SK-N-SH treated with all-trans-retinoic acid at 6 μM for 48 hours (cell line): ENCODE data around the gene DPP6.

Source experiments
- ARNTL ChIP-seq: fragments of 450-650 bp; formaldehyde crosslinking; IDR thresholded peaks from 2 replicates; pipeline ENCODE4 v1.5.0; 2020; ENCODE audit warnings: low read depth, mild to moderate bottlenecking, moderate library complexity, borderline replicate concordance
- CREB5 ChIP-seq: fragments of 250-450 bp; sonication (Bioruptor Pico); IDR thresholded peaks from 2 replicates; pipeline ENCODE4 v1.5.1; 2020; ENCODE audit warnings: low read depth, mild to moderate bottlenecking, moderate library complexity
- CSDC2 ChIP-seq: fragments of 250-450 bp; sonication (Bioruptor Pico); IDR thresholded peaks from 2 replicates; pipeline ENCODE4 v1.5.0; 2020; ENCODE audit warnings: mild to moderate bottlenecking, moderate library complexity
- OSR1 ChIP-seq: fragments of 250-450 bp; sonication (Bioruptor Pico); IDR thresholded peaks from 2 replicates; pipeline ENCODE4 v1.8.0; 2022; ENCODE audit warnings: moderate library complexity, mild to moderate bottlenecking, inconsistent platforms
- POU6F1 ChIP-seq: fragments of 250-450 bp; sonication (Bioruptor Pico); IDR thresholded peaks from 2 replicates; pipeline ENCODE4 v1.8.0; 2021; ENCODE audit warnings: low read depth, mild to moderate bottlenecking, moderate library complexity, borderline replicate concordance
- SNAI2 ChIP-seq: fragments of 250-450 bp; sonication (Bioruptor Pico); IDR thresholded peaks from 2 replicates; pipeline ENCODE4 v1.5.0; 2020; ENCODE audit warnings: mild to moderate bottlenecking, moderate library complexity
- TSHZ2 ChIP-seq: fragments of 250-450 bp; sonication (Bioruptor Pico); IDR thresholded peaks from 2 replicates; pipeline ENCODE4 v1.5.0; 2020; ENCODE audit warnings: mild to moderate bottlenecking, moderate library complexity
- ZC3H10 ChIP-seq: fragments of 250-450 bp; sonication (Bioruptor Pico); IDR thresholded peaks from 2 replicates; pipeline ENCODE4 v1.5.1; 2021; ENCODE audit warnings: mild to moderate bottlenecking, moderate library complexity
- ZFP3 ChIP-seq: fragments of 250-450 bp; sonication (Bioruptor Pico); IDR thresholded peaks from 2 replicates; pipeline ENCODE4 v1.5.0; 2020; ENCODE audit warnings: mild to moderate bottlenecking, moderate library complexity

- TF ChIP-seq OSR1 (CRISPR knock-in tag) (no peak), TSHZ2 (no peak), CSDC2 (CRISPR knock-in tag) (no peak), SNAI2 (CRISPR knock-in tag) (no peak), ZC3H10 (no peak), ZFP3 (CRISPR knock-in tag) (no peak), CREB5 (CRISPR knock-in tag) (no peak), ARNTL (CRISPR knock-in tag) (no peak), POU6F1 (CRISPR knock-in tag) (no peak)
Observed at GRCh38 chr7:154769001-154769400, 716.8 kb downstream of the DPP6 start.
